Bronchial epithelial cell (primary cell): ENCODE measurements around the gene LMO2. TPM values are rescaled to one million over a fixed set of nuclear protein-coding genes. Genes with fewer than 3 reads are reported as not detected.
"Not testable (repeated sequence)": the region's sequence is repeated elsewhere in the genome, so short reads cannot be mapped to it uniquely, and the experiment has no call there.

Source experiments
- DNase-seq: peaks from one replicate; pipeline ENCODE4 v3.0.0-alpha.2; 2010; ENCODE audit warnings: low read depth
- FAIRE-seq: peaks from 2 replicates; lab custom pipeline; 2011; peaks lifted over from hg19 to GRCh38; lab: Jason Lieb, UNC
- H3K27me3 ChIP-seq: 2 replicates; pipeline ENCODE4 v1.5.1; 2011; ENCODE audit warnings: low read length; ENCODE audit not compliant: control insufficient read depth, insufficient read depth
- H3K36me3 ChIP-seq: 2 replicates; pipeline ENCODE4 v1.5.1; 2011; ENCODE audit warnings: low read length; ENCODE audit not compliant: control insufficient read depth, insufficient read depth
- H3K4me3 ChIP-seq: 2 replicates; pipeline ENCODE4 v1.5.1; 2011; ENCODE audit warnings: mild to moderate bottlenecking, low read depth, low read length, control low read depth
- CTCF ChIP-seq: IDR thresholded peaks from 2 replicates; pipeline ENCODE4 v1.5.1; 2011; ENCODE audit warnings: mild to moderate bottlenecking, moderate library complexity, low read length, control low read depth, inconsistent platforms; ENCODE audit not compliant: insufficient read depth, severe bottlenecking
- total RNA-seq: library from RNA; depleted of rRNA; stranded (reverse); fragments of >200 nt; gene quantifications from 2 replicates; pipeline ENCODE4 v1.2.1, GENCODE V29; 2014

The LMO2 gene
- total RNA-seq, 1 donor from 2014 or later, result 1.1 TPM

DNA sequence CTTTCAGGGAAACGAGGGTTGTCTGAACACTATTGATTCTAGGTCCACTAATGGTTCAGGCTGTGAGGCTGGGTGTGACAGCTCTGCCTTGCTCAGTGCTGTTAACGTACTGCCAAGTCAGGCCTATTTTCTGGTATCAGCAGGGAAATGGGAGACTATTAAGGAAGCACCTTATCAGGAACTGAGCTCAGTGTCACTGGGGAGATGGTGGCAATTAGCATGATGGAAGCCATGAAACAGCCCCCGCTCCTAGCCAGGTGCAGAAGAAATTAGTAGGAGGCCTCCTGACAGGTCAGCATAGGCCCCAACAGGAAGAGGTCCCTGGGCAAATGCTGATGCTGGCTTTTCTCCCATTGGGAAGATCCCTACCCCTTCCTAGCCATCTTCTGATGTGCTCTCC is 42.6 kb upstream of the LMO2 start:
- no peak for FAIRE-seq
- Histone ChIP-seq H3K36me3 (no peaks in the 10 kb centered on the region), H3K4me3 (no peak overlapping the region), H3K27me3 (no peaks in the 10 kb centered on the region)
- no peak for DNase-seq
- TF ChIP-seq CTCF, result no peak

- no peak overlapping the region for H3K4me3 ChIP-seq
- no peak for TF ChIP-seq CTCF
- no peaks in the 10 kb centered on the region for H3K27me3 ChIP-seq
- DNase-seq (no peak), FAIRE-seq (no peak)
- no peaks in the 10 kb centered on the region for H3K36me3 ChIP-seq
These were observed 41.7 kb upstream of the LMO2 start for GRCh38 chr11:33933602-33934001.

GRCh38 chr11:33932721-33933120 is 40.8 kb upstream of the LMO2 start:
- FAIRE-seq (no peak), DNase-seq (no peak)
- TF ChIP-seq CTCF, result no peak
- H3K27me3 ChIP-seq, result no peaks in the 10 kb centered on the region
- H3K36me3 ChIP-seq, result no peaks in the 10 kb centered on the region
- no peak overlapping the region for H3K4me3 ChIP-seq

DNA sequence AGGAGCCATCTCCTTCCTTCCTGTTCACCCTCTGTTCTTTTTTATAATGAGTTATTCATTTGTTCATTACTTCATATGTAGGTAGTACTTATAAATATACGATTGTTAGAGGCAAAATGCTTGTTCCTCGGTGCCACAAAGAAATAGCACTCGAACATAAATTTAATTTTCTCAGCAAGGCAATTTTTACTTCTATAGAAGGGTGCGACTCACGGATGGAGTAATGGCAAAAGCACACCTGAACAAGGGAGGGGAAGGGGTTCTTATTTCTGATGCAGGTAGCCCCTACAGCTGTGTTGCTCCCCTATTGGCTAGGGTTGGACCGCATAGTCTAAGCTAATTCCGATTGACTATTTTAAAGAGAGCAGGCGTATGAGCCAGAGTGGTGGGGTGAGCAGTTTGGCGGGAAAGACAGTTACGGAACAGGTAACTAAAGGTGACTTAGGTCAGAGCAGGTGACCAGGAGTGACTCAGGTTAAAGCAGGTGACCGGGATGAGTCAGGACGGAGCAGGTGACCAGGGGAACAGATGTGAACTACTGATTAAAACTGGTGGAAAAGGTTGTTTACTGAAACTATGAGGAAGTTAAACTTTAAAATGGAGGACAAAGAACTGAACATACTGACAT is 40.0 kb upstream of the LMO2 start:
- not testable (repeated sequence) for DNase-seq, H3K4me3 ChIP-seq, FAIRE-seq, H3K36me3 ChIP-seq, H3K27me3 ChIP-seq

GRCh38 chr11:33931067-33931466 is 39.2 kb upstream of the LMO2 start:
- H3K27me3 ChIP-seq, result no peaks in the 10 kb centered on the region
- DNase-seq (peak; percentile 70), FAIRE-seq (no peak)
- H3K4me3 ChIP-seq, result no peak overlapping the region
- no peak for TF ChIP-seq CTCF
- H3K36me3 ChIP-seq, result no peaks in the 10 kb centered on the region

- H3K4me3 ChIP-seq, result no peak overlapping the region
- FAIRE-seq, result no peak
These were observed 38.6 kb upstream of the LMO2 start for GRCh38 chr11:33930317-33931021.

More at GRCh38 chr11:33930317-33931021, 38.6 kb upstream of the LMO2 start:
- no peak for TF ChIP-seq CTCF
- Histone ChIP-seq H3K36me3 (no peaks in the 10 kb centered on the region), H3K27me3 (no peaks in the 10 kb centered on the region)
- DNase-seq, result peak; percentile 54
